ENCODE data around the gene PDE8A.
"Not testable (repeated sequence)": the region's sequence is repeated elsewhere in the genome, so short reads cannot be mapped to it uniquely, and the experiment has no call there.

PDE8A gene

GRCh38 chr15:84961114-84961452, 20.6 kb upstream of the PDE8A start:
- no peak for DNase-seq

DNA sequence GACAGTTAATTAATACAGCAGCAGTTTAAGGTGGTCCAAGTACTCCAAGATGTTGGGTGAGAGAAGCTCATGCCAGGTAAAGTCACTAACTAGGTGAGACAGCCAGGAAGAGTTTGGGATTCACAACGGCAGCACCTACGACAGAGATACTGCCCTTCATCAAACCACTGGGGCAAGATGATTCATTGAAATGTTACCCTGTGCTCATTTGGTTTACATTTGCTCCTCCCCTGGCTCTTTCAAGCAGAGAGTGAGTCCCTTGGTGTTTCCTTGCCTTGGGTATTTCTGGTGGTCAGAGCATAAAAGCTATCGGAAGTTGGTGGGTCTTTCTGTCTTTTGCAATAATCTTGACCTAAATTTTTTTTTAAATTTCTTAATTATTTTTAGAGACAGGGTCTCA, 19.9 kb upstream of the PDE8A start:
- no peak for DNase-seq

DNA sequence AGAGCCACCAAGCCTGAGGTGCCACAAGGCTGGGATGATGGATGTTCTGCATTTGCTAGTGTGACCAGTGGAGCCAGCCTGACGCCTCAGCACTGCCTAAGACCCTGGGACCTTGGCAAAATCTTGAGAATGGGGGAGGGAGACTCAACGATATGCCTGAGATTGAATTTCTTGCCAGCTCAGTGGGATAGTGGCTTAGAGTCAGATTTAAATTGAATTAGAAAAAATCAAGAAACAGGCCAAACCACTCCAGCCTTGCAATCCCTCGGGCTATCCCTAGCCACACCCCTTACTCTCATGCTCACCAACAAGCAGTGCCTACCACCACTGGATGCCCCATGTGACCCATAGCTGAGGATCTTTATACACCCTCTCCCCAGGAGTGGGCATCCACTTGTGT, 18.7 kb upstream of the PDE8A start:
- DNase-seq, result no peak

DNA sequence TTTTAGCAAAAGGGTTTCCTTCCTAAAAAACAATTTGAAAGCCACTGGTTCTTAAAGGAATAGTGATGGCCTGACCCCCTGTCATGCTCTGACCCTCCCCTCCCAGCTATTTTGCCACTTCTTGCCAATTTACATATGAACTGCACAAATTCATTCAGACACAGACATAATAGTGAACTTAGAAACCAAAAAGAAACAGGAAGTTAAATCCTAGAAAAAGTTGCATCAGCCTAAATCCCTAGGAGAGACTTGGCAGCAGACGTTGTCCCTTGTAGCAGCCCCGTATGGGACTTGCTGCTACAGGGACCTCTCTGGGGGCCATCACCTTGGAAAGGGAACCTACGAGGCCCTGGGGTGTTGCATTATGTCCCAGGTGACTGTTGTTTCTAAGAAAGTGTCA, 14.3 kb upstream of the PDE8A start:
- DNase-seq, result no peak

GRCh38 chr15:84968301-84968700, 13.4 kb upstream of the PDE8A start:
- no peak for DNase-seq

DNA sequence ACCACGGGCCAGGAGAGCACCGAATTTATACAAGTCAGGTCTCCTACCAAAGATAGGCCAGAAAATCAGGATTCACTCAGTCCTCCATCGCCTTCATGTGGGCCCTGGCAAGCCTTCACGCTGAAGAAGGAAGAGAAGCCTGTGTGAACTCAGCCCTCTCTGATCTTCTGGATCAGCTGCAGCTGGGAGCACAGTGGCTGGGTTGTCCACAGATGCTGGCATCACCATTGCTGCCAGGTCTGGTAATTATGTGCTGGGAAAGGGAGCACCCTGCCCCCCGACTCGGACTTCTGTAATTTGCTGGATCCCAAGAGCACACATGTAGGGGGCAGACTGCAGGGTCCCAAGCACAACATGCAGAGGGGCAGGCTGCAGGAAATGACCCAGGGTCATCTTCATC, 12.4 kb upstream of the PDE8A start:
- no peak for DNase-seq

- no peak for DNase-seq
These were observed 10.8 kb upstream of the PDE8A start for GRCh38 chr15:84970843-84971242.

DNA sequence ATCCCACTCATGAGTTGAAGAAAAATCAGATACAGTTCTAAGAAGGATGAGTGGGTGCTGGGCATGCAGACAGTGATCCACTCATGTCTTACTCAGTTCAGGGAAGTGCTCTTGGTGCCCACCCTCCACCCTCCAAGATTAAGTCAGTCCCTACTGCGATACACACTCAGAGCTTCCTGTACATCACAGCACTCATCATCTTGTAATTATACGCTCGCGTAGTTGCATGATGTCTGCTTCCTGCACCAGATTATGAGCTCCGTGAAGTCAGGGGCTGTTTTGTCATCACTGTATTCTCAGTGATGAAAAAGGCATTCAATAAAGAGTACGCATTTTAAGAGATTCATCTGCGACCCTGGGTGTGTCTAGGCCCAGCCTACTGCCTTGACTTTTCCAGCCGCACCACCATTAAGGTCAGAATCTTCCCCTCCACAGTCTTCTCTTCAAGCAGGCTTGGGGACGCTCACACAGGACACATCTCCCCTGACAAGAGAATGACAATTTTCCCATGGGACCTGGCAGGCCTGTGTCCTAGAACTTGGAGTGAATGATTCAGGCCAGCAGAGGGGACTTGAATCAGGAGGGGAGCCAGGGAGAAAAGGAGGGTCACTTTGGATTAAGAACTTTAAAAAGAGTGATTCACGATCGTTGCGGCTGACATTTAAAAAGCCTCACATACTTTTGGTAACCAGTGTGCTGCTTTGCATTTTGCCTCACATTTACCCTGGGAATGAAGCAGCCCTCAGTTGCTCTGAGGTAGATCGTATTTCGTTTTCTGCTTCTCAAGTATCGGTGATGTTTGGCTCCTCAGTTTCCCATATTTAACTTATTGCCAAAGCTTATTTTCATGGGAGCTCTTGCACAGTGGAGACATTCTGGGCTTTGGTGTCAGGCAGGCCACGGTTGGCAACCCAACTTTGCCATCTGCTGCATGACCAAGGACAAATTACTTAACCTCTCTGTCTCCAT, 7.9 kb upstream of the PDE8A start:
- DNase-seq, result no peak

- no peak for DNase-seq
These were observed 5.7 kb upstream of the PDE8A start for GRCh38 chr15:84975871-84976351.

- DNase-seq, result no peak
These were observed 4.8 kb upstream of the PDE8A start for GRCh38 chr15:84976746-84977345.

- no peak for DNase-seq
These were observed 2.0 kb upstream of the PDE8A start for GRCh38 chr15:84979651-84980050.

- peak; percentile 89 for DNase-seq
These were observed 1.2 kb upstream of the PDE8A start for GRCh38 chr15:84980196-84981053.

- peak; percentile 94 for DNase-seq
These were observed 474 bp upstream of the PDE8A start for GRCh38 chr15:84981054-84981710.

DNA sequence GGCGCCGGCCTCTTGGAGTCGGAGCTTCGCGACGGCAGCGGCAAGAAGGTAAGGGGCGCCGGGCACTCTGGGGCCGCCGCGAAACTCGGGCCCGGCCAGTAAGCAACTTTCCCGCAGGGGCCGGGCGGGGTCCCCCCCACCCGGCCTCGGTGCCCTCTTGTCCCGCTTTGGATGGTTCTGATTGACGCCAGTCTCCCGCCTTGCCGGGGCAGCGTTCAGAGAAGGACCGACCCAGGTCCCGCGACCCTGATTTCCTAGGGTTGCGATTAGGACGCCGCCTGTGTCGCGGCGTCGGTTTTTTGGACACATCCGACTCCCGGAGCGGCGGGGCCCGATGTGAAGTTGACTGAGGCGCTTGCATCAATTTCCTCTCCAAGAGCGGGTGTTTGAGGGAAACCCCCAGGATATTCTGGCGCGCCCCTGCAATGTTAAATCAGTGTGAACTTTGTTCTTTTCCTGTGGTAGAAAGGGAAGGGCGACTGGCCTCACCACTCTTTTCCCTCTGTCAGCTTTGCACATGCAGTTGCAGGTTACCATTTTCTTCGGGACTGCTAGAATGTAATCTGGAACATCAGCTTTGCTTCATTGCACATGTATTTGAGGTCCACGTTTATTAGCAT, 755 bp downstream of the PDE8A start:
- no peak for DNase-seq

DNA sequence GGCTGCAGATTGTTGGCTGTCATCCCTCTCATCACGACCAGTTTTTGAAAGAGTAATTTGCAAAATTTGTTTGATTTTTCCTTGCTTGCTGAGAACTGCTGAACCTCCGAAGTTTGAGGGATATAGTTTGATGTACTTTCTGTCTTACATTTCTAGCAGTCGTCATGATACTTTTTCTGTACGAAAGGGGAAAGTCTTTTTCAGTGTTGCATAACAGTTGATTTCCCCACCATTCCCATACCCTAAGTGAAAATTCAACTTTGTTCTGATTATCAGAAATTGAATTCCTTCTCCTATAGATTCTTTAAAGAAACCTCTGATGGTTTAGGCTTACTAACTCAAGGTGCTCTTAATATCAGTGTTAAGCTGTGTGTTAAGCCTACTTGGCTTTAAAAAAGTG, 1.6 kb downstream of the PDE8A start:
- DNase-seq, result no peak

- DNase-seq, result no peak
These were observed 2.1 kb downstream of the PDE8A start for GRCh38 chr15:84983711-84984110.

GRCh38 chr15:84985158-84985557, 3.5 kb downstream of the PDE8A start:
- DNase-seq, result no peak

- DNase-seq, result not testable (repeated sequence)
These were observed 5.7 kb downstream of the PDE8A start for GRCh38 chr15:84987351-84987750.

DNA sequence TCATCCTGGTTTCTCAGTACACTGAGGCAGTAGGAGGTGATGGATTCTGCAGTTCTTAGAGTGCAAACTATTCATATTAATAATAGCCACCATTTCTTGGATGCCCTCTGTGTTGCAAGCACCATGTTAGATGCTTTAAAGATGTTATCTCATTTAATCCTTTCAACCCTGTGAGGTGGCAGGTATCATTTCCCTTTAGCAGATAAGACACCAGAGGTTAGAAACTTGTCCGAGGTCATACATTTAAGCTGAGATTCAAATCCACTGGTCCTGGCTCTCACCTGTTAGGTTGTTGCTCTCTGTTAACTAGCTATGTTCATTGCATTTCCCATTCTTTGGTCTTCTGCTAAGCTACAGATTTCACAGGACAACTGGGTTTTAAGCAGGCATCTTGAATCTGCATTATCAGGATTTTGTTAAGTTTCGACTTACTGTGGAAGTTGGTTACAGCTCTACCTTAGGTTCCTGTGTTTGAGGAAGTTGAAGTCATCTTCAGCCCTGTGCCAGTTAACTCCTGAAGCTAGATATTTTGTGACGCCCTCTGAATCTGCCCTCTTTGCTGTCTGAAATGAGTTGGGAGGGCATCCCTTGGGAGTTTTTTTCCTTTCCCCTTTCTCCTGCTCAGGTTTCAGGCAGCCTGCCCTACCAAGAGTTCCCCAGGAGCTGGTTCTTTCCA, 6.4 kb downstream of the PDE8A start:
- DNase-seq, result no peak

DNA sequence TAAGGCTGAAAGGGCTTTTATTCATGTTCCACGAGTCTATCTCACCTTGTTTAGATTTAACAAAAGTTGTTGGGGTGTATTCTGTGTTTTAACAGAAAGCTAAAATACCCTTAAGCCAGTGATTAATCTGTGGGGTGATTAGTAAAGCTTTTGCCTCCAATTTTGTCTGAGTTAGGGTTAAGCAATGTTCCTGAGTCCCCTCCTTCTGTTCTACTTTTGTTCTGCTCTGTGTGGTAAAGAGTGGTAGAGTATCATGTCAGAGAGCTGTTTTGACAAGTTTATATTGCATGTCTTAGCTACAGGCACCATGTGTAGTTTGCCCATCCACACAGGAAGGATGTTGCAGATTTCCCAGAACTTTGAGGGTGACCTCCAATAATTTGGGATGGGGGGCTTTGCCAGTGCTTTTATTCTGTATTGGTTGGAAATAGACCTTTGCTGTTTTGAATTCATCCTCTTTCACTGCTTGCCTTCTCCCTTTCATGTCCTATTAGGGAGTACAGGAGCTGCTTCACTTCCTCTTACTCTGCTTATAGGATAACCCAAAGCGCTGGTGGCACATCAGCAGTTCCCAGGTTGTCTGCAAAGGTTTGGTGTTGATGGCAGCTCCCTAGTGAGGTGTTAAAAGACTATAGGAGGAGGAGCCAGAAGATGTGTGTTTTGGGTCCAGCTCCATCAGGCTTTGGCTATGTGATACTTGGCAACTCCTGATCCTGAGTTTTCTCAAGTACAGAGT, 7.4 kb downstream of the PDE8A start:
- no peak for DNase-seq

- no peak for DNase-seq
These were observed 8.9 kb downstream of the PDE8A start for GRCh38 chr15:84990507-84990906.

Data from COR-L47 (cell line).